NCI-H345 treated with DMSO at 0.1 percent for 48 hours (cell line): ENCODE measurements around the gene BCAT1.
"Not testable (repeated sequence)": the region's sequence is repeated elsewhere in the genome, so short reads cannot be mapped to it uniquely, and the experiment has no call there.

Experiments used
- DNase-seq: peaks from one replicate; lab custom pipeline; 2025; ENCODE audit not compliant: unreplicated experiment; lab: John Stamatoyannopoulos, UW

BCAT1 gene

GRCh38 chr12:24901576-24902461, 47.1 kb downstream of the BCAT1 start:
- no peak for DNase-seq

- DNase-seq, result no peak
Observed at GRCh38 chr12:24900196-24900595, 48.7 kb downstream of the BCAT1 start.

GRCh38 chr12:24899503-24900075, 49.3 kb downstream of the BCAT1 start:
- DNase-seq, result no peak

GRCh38 chr12:24898606-24899005, 50.3 kb downstream of the BCAT1 start:
- no peak for DNase-seq

DNA sequence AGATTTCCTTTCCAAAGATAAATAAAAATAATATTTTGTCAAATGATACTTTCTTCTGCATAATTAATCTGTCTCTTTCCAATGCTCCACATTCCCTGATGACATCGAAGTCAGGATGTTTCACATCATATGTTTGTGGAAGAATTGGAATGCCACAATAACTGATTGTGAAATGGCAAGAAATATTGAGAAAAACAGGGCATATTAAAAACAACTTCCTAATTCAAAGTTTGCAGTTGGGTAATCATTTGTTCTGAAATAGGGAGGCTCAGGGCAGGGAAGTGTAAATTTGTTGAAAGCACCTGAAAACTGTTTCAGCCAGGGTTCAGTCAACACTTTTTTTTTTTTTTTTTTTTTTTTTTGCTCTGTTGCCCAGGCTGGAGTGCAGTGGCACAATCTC, 50.7 kb downstream of the BCAT1 start:
- no peak for DNase-seq

GRCh38 chr12:24896171-24896570, 52.7 kb downstream of the BCAT1 start:
- DNase-seq, result no peak

DNA sequence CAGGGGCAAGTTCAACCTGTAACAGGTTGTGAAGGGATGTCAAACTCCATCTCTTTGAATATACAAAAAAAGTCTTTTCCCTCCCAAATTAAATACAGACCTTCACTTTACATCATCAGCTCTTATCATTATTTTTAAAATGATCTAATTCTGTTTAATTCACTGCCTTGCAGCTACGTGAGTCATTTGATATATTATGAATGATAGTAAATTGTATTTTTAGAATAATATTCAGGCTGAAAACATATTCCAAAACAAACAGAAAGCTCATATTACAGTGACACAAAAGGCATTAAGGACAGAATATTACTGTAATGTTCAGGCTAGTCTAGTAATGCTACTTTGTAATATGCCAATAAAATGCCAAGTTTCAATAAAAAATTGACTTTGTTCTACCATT, 53.3 kb downstream of the BCAT1 start:
- DNase-seq, result no peak

GRCh38 chr12:24894879-24895278, 54.0 kb downstream of the BCAT1 start:
- no peak for DNase-seq

- no peak for DNase-seq
Observed at GRCh38 chr12:24890048-24890803, 58.7 kb downstream of the BCAT1 start.

DNA sequence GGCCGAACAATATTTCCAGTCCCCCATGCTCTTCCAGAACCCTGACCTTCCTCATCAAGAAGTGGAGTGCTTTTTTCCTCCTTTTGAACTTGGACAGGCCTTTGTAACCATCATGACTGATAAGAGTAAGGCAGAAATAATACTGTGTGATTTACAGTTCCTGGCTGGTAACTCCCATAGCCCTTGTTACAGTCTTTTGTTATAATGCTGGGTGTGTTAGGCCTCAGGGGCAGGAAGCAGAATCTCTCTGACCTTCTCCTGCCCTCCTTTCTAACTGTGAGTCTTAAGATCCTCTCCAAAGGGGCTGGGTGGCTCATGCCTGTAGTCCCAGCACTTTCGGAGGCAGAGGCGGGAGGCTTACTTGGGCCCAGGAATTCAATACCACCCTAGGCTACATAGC, 59.5 kb downstream of the BCAT1 start:
- no peak for DNase-seq

- no peak for DNase-seq
Observed at GRCh38 chr12:24888813-24889212, 60.1 kb downstream of the BCAT1 start.

DNA sequence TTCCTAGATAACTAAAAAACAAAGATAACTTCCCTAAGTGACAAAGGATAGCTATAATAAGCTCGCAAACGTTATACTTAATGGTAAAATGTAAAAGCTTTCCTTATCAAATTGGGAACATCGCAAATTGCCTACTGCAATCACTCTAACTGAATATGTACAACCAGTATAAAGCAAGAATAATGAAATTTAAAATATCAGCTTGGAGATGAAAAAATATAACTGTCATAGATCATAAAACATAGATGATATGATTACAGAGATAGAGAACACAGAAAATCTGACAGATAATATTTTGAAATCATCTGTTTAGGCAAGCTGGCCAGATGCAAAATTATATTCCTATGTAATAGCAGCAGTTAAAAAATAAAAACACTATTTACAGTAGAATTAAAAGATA, 64.0 kb downstream of the BCAT1 start:
- no peak for DNase-seq

DNA sequence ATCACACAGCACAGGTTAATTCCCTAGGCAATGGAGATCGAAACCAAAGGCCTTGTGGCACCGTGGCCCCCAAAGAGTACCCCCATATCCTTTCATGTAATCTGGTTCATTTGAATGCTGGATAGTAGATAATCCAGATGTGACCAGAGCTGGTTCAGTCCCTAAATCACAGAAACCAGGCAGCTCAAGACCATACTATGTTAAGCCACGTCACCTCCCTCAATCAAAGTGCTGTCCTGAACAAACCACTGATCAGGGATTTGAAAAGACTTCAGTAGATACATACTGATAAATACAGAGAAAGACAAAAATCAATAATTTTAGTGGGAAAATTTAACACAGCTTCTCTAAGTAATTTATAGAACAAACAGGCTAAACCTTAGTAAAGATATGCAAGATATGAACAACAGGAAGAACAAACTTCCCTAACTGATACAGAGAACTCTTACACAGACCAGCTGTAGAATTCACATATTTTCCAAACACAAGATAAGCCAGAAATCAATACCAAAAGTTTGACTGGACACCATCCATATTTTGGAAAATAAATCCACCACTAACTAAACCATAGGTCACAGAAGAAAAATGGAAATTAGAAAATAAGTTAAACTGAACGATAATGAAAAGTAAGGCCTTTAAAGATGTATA, 67.1 kb downstream of the BCAT1 start:
- no peak for DNase-seq

- DNase-seq, result no peak
Observed at GRCh38 chr12:24881227-24881626, 67.7 kb downstream of the BCAT1 start.

GRCh38 chr12:24880732-24881131, 68.2 kb downstream of the BCAT1 start:
- DNase-seq, result no peak

- DNase-seq, result no peak
Observed at GRCh38 chr12:24879644-24880043, 69.3 kb downstream of the BCAT1 start.

- DNase-seq, result no peak
Observed at GRCh38 chr12:24875014-24875413, 73.9 kb downstream of the BCAT1 start.

GRCh38 chr12:24872211-24872610, 76.7 kb downstream of the BCAT1 start:
- no peak for DNase-seq

- not testable (repeated sequence) for DNase-seq
Observed at GRCh38 chr12:24866139-24866538, 82.8 kb downstream of the BCAT1 start.

GRCh38 chr12:24864796-24865125, 84.1 kb downstream of the BCAT1 start:
- no peak for DNase-seq

GRCh38 chr12:24861766-24862540, 86.9 kb downstream of the BCAT1 start:
- DNase-seq, result no peak
